ENCODE results near the gene SMYD1. TPM values are rescaled to one million over a fixed set of nuclear protein-coding genes. Genes with fewer than 3 reads are reported as not detected.
A peak's percentile ranks its signal among the peaks of the same experiment; 100 is the strongest.

The SMYD1 gene
- total RNA-seq, 1 donor from 2014 or later: not detected

DNA sequence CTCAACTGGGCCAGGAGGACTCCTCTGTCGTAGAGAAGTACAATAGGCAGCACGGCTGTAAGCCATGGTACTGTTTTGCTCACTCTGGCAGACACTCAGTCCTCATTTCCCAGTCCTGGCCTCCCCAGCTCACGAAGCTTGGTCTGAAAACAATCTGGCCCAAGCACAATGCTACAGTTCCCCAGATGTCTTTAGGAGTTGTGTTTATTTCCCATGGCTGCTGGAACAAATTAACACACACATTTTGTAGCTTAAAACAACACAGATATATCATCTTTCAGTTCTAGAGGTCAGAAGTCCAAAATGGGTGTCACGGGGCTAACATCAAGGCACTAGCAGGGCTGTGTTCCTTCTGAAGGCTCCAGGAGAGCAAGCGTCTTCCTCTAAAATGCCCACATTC, 47.3 kb downstream of the SMYD1 start:
- no peak for DNase-seq (ENCODE audit: low spot score)
- no peaks in the 10 kb centered on the region for H3K9me3 ChIP-seq (ENCODE audit: low read depth)
- Mint-ChIP-seq H3K27ac (no peak overlapping the region), H3K4me1 (no peaks in the 10 kb centered on the region), H3K36me3 (no peaks in the 10 kb centered on the region), H3K4me3 (no peak overlapping the region), H3K9me3 (no peaks in the 10 kb centered on the region), H3K27me3 (ENCODE audit: insufficient read depth, low read depth) (peaks cover 2% of the 10 kb centered on the region)
- H3K79me2 ChIP-seq (ENCODE audit: low read depth): no peaks in the 10 kb centered on the region
- no peaks in the 10 kb centered on the region for H3K36me3 ChIP-seq
- TF ChIP-seq EZH2 (IDR thresholded peaks at IDR 0.05) (no peak), EZH2phosphoT487 (IDR thresholded peaks at IDR 0.05) (no peak)
- TF ChIP-seq, protein P1, sequence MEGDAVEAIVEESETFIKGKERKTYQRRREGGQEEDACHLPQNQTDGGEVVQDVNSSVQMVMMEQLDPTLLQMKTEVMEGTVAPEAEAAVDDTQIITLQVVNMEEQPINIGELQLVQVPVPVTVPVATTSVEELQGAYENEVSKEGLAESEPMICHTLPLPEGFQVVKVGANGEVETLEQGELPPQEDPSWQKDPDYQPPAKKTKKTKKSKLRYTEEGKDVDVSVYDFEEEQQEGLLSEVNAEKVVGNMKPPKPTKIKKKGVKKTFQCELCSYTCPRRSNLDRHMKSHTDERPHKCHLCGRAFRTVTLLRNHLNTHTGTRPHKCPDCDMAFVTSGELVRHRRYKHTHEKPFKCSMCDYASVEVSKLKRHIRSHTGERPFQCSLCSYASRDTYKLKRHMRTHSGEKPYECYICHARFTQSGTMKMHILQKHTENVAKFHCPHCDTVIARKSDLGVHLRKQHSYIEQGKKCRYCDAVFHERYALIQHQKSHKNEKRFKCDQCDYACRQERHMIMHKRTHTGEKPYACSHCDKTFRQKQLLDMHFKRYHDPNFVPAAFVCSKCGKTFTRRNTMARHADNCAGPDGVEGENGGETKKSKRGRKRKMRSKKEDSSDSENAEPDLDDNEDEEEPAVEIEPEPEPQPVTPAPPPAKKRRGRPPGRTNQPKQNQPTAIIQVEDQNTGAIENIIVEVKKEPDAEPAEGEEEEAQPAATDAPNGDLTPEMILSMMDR (IDR thresholded peaks at IDR 0.05): no peak
- H3K27me3 ChIP-seq: no peaks in the 10 kb centered on the region
- no peak overlapping the region for H2AFZ ChIP-seq (replicated peaks)
- no peaks in the 10 kb centered on the region for H3F3A ChIP-seq (ENCODE audit: low read depth)
- no peaks in the 10 kb centered on the region for H3K4me1 ChIP-seq
- no peak overlapping the region for H3K4me2 ChIP-seq
- H3K4me3 ChIP-seq: no peak overlapping the region
- no peaks in the 10 kb centered on the region for H4K20me1 ChIP-seq (ENCODE audit: low read depth)
- H3K9ac ChIP-seq: no peak overlapping the region
- H3K27ac ChIP-seq: no peak overlapping the region

DNA sequence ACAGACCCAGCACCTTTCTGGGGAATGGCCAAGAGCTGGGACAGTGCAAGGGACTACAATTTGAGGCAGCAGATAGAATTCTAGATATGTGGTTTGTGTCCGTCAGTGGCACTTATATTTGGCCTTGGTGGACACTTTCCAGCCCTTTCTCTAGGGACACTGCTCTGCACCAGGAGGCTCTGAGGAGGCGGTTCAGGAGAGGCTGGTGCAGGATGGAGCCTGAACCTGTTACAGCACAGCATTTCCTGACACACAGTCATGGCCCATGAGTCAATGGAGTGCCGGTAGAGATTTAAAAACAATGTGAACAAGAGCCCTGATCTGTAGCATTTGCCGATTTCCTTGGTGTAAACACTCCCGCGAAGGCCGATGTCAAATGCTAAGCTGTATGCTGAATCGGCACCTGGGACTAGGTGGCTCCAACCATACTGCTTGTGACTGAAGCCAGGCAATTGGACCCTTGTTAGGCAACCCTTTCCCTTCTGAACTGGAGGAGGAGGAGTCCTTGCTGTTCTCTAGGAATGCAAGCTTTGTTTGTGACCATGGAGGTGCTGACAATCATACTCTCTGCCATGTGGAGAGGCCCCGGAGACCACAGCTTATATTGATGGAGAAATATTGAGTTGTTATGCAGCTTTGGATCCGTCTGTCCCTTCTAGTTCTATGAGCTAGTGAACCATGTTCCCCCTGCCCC, 48.3 kb downstream of the SMYD1 start:
- Histone ChIP-seq H3K9me3 (ENCODE audit: low read depth) (no peaks in the 10 kb centered on the region), H3K4me1 (no peaks in the 10 kb centered on the region), H3K36me3 (no peaks in the 10 kb centered on the region), H3K4me3 (no peak overlapping the region), H3K27me3 (no peaks in the 10 kb centered on the region), H3K79me2 (ENCODE audit: low read depth) (no peaks in the 10 kb centered on the region), H3F3A (ENCODE audit: low read depth) (no peaks in the 10 kb centered on the region), H4K20me1 (ENCODE audit: low read depth) (no peaks in the 10 kb centered on the region), H2AFZ (replicated peaks) (peak overlapping the region; percentile 34), H3K27ac (no peak overlapping the region), H3K9ac (no peak overlapping the region), H3K4me2 (no peak overlapping the region)
- Mint-ChIP-seq H3K27me3 (ENCODE audit: insufficient read depth, low read depth) (peaks cover 2% of the 10 kb centered on the region), H3K4me1 (no peaks in the 10 kb centered on the region), H3K4me3 (no peak overlapping the region), H3K27ac (no peak overlapping the region), H3K9me3 (no peaks in the 10 kb centered on the region), H3K36me3 (no peaks in the 10 kb centered on the region)
- no peak for DNase-seq (ENCODE audit: low spot score)
- TF ChIP-seq EZH2 (IDR thresholded peaks at IDR 0.05) (no peak), EZH2phosphoT487 (IDR thresholded peaks at IDR 0.05) (no peak)
- TF ChIP-seq, protein P1 (IDR thresholded peaks at IDR 0.05): no peak

DNA sequence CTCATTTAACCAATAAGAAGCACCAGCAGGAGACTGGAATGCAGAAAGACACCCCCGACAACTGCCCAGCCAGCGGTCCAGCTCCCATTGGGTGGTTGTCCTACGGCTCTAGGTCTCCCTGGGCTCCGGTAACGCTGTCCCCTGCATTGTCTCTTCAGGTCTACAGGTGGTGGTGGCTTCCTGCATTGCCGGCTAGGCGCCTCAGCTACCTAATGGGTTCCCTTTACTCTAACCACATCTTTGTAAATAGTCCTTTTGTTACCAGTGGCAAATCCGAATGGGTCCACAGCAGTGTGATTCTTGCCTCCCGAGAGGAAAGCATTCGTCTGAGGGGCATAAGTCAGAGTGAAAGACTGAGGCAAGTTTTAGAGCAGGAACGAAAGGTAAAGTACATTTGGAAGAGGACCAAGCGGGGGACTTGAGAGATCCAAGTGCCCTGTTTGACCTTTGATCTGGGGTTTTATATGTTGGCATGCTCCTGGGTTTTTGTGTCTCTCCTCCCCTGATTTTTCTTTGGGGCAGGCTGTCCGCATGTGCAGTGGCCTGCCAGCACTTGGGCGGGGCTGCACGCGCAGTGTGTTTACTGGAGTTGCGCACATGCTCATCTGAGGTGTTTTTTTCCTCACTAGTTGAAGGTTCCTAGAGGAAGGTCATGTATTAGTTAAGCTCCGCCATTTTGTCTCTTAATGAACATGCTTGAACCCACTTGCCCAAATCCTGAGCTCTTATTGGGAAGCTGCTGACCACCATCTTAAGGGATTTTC, 49.2 kb downstream of the SMYD1 start:
- H3K27me3 Mint-ChIP-seq (ENCODE audit: insufficient read depth, low read depth): peaks cover 2% of the 10 kb centered on the region
- no peak overlapping the region for H3K27ac Mint-ChIP-seq
- peak overlapping the region; percentile 34 for H2AFZ ChIP-seq (replicated peaks)
- no peak overlapping the region for H3K27ac ChIP-seq
- no peaks in the 10 kb centered on the region for H3K36me3 Mint-ChIP-seq
- no peak overlapping the region for H3K9ac ChIP-seq
- H3K36me3 ChIP-seq: no peaks in the 10 kb centered on the region
- H3K4me3 ChIP-seq: no peak overlapping the region
- H3K4me2 ChIP-seq: no peak overlapping the region
- no peak for TF ChIP-seq EZH2 (IDR thresholded peaks at IDR 0.05)
- TF ChIP-seq, protein P1 (IDR thresholded peaks at IDR 0.05): no peak
- TF ChIP-seq EZH2phosphoT487 (IDR thresholded peaks at IDR 0.05): no peak
- no peak overlapping the region for H3K4me3 Mint-ChIP-seq
- no peaks in the 10 kb centered on the region for H3K9me3 ChIP-seq (ENCODE audit: low read depth)
- H4K20me1 ChIP-seq (ENCODE audit: low read depth): no peaks in the 10 kb centered on the region
- no peaks in the 10 kb centered on the region for H3K27me3 ChIP-seq
- no peaks in the 10 kb centered on the region for H3F3A ChIP-seq (ENCODE audit: low read depth)
- DNase-seq (ENCODE audit: low spot score): no peak
- no peaks in the 10 kb centered on the region for H3K79me2 ChIP-seq (ENCODE audit: low read depth)
- no peaks in the 10 kb centered on the region for H3K9me3 Mint-ChIP-seq
- H3K4me1 ChIP-seq: no peaks in the 10 kb centered on the region
- H3K4me1 Mint-ChIP-seq: no peaks in the 10 kb centered on the region

All from neural progenitor cell (in vitro differentiated cells).